Measurements from ENCODE around the gene LMX1A. TPM values are rescaled to one million over a fixed set of nuclear protein-coding genes. Genes with fewer than 3 reads are reported as not detected.
A peak's percentile ranks its signal among the peaks of the same experiment; 100 is the strongest.

Gene LMX1A
- polyA plus RNA-seq, 2 of the 4 experiments (the other 2 are of a cell fraction), result not detected

- Histone ChIP-seq H3K4me1 (peaks cover 25% of the 10 kb centered on the region), H3K27ac (no peak overlapping the region), H3K4me3 (no peak overlapping the region), H3K4me2 (no peak overlapping the region), H3K9me3 (peaks cover 4% of the 10 kb centered on the region; the same call in 2 of the 3 replicates)
- ChIA-PET CTCF (no interaction called here), POLR2A (no interaction called here)
- peak in 1 of 2 experiments; percentile 42; a peak in 2 of 6 replicates for ATAC-seq
- FAIRE-seq, result no peak
- 60% methylated on average over 7 of the region's 7 CpGs for WGBS (ENCODE audit: missing lambda C conversion rate)
- peak in 1 of 2 experiments; percentile 29 for DNase-seq (ENCODE audit: low read depth in 1 of 2, low spot score in 1 of 2)
- TF ChIP-seq, protein P1, sequence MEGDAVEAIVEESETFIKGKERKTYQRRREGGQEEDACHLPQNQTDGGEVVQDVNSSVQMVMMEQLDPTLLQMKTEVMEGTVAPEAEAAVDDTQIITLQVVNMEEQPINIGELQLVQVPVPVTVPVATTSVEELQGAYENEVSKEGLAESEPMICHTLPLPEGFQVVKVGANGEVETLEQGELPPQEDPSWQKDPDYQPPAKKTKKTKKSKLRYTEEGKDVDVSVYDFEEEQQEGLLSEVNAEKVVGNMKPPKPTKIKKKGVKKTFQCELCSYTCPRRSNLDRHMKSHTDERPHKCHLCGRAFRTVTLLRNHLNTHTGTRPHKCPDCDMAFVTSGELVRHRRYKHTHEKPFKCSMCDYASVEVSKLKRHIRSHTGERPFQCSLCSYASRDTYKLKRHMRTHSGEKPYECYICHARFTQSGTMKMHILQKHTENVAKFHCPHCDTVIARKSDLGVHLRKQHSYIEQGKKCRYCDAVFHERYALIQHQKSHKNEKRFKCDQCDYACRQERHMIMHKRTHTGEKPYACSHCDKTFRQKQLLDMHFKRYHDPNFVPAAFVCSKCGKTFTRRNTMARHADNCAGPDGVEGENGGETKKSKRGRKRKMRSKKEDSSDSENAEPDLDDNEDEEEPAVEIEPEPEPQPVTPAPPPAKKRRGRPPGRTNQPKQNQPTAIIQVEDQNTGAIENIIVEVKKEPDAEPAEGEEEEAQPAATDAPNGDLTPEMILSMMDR (IDR thresholded peaks at IDR 0.05), result 0 out of 3 replicates have a peak, but pooled peaks have one; percentile 6
- TF ChIP-seq CHD4 (IDR thresholded peaks at IDR 0.05; ENCODE audit: borderline replicate concordance), result no peak
- TF ChIP-seq RAD21 (conservative IDR thresholded peaks at IDR 0.05 in 1 of 2, IDR thresholded peaks at IDR 0.05 in 1 of 2), result peak in 1 of 2 experiments; percentile 12; a peak in 1 of 5 replicates
Measured at GRCh38 chr1:165290148-165290547, 66.4 kb downstream of the LMX1A start.

GRCh38 chr1:165289556-165289955, 67.0 kb downstream of the LMX1A start:
- Histone ChIP-seq H3K27ac (peak overlapping the region; percentile 7 to 24; a peak in 1 of 6 replicates), H3K9me3 (peaks cover 4% of the 10 kb centered on the region; the same call in 2 of the 3 replicates), H3K4me3 (no peak overlapping the region), H3K4me1 (peaks cover 25% of the 10 kb centered on the region), H3K4me2 (no peak overlapping the region; the same call in 2 of the 3 replicates)
- 70% methylated on average over 3 of the region's 3 CpGs for WGBS (ENCODE audit: missing lambda C conversion rate)
- DNase-seq (ENCODE audit: low read depth in 1 of 2, low spot score in 1 of 2) (no peak), ATAC-seq (no peak), FAIRE-seq (no peak)
- TF ChIP-seq CHD4 (IDR thresholded peaks at IDR 0.05; ENCODE audit: borderline replicate concordance) (no peak), JUNB (IDR thresholded peaks at IDR 0.05) (no peak), RARB (CRISPR knock-in tag; IDR thresholded peaks at IDR 0.05) (no peak), RFX5 (IDR thresholded peaks at IDR 0.05) (no peak)
- ChIA-PET CTCF (no interaction called here), POLR2A (no interaction called here)

DNA sequence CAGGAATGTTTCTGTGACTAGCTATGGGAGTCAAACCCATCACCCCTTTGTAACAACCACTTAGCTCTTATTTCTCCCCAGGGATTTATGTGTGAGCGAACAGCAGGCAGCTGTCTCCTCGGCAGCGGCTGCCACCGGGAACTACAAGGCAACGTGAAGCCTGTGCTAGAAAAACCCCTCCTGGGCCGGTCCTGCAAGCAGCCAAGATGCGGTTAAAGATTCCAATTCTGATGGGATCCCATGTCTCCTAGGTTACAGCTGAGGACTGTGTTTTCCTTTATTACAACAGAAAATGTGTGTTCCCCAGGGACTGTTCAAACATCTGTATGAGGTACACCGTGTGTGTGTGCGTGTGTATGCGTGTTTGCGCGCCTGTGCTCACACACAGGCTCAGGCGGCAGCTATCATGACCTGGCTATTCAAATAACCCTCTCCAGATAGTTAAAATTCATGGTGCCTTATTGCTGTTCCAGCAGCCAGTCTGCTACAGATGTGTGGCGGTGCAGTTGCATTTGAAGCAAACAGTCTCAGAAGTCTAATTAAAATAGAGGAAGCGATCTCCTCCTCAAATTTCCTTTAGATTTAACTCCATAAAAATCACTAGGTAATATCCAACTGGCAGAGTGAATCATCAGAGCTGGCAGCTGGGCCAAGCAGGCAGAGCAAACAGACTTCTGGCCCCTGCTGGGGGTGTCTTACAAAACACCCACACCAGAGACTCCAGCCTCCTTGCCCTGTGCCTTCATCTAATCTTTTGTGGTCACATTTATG, 68.0 kb downstream of the LMX1A start:
- peak; percentile 85 to 86 for ATAC-seq
- no peak for FAIRE-seq
- 18% methylated on average over 15 of the region's 15 CpGs for WGBS (ENCODE audit: missing lambda C conversion rate)
- POLR2A ChIA-PET, result no interaction called here
- TF ChIP-seq JUN (IDR thresholded peaks at IDR 0.05) (no peak), CEBPB (IDR thresholded peaks at IDR 0.05) (0 out of 4 replicates have a peak, but pooled peaks of 1 of the 2 experiments have one; percentile 12)
- peaks cover 25% of the 10 kb centered on the region for H3K4me1 ChIP-seq
- H3K4me2 ChIP-seq, result peak overlapping the region; percentile 76
- peaks cover 4% of the 10 kb centered on the region; the same call in 2 of the 3 replicates for H3K9me3 ChIP-seq
- CTCF ChIA-PET, result interaction anchor here (0.6 to 1.0 kb wide), 3 partner anchors 10 to 142 kb away, joined by 3 read pairs; no protein-coding TSS in a partner anchor
- peak overlapping the region; percentile 8; the same call in 1 of the 3 replicates for H3K4me3 ChIP-seq
- H3K27ac ChIP-seq, result peak overlapping the region; percentile 47 to 67
- peak; percentile 11 to 32 for DNase-seq (ENCODE audit: low read depth in 1 of 2, low spot score in 1 of 2)

DNA sequence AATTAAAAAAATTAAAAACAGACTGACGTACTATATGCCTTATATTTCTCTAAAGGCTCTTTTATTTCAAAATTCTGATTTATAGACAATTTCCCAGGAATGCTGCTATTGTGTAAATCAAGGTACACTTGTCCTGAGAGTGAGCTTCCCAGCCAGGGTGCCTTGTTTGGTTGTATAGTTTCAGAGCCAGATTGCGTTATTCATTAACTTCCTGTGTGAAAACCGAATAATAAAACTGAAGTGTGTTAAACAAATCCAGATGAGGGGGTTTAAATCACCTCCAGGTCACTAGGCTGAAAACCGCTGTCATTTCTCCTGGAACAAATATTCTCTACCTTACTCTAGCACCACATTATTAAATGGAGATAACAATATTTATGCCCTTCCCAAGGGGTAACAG, 68.7 kb downstream of the LMX1A start:
- POLR2A ChIA-PET, result no interaction called here
- DNase-seq (ENCODE audit: low read depth in 1 of 2, low spot score in 1 of 2) (no peak), FAIRE-seq (no peak), ATAC-seq (no peak)
- CTCF ChIA-PET, result interaction anchor here (1.0 kb wide), 2 partner anchors 10 to 80 kb away, joined by 3 read pairs; no protein-coding TSS in a partner anchor
- H3K27ac ChIP-seq, result peak overlapping the region; percentile 47 to 67; a peak in 4 of 6 replicates
- H3K4me2 ChIP-seq, result peak overlapping the region; percentile 76
- TF ChIP-seq HOXA7 (CRISPR knock-in tag; IDR thresholded peaks at IDR 0.05) (no peak), HOXB13 (CRISPR knock-in tag; IDR thresholded peaks at IDR 0.05; ENCODE audit: low read depth) (no peak), EP300 (IDR thresholded peaks at IDR 0.05) (no peak), CHD4 (IDR thresholded peaks at IDR 0.05; ENCODE audit: borderline replicate concordance) (no peak), MAZ (IDR thresholded peaks at IDR 0.05; ENCODE audit: borderline replicate concordance, low read depth, low read length) (no peak), ZNF302 (CRISPR knock-in tag; IDR thresholded peaks at IDR 0.05) (no peak), BHLHE40 (IDR thresholded peaks at IDR 0.05; ENCODE audit: low read depth, low read length) (no peak), JUNB (IDR thresholded peaks at IDR 0.05) (no peak), HDAC2 (IDR thresholded peaks at IDR 0.05) (no peak), FOSB (CRISPR knock-in tag; IDR thresholded peaks at IDR 0.05) (no peak), RFX5 (IDR thresholded peaks at IDR 0.05) (no peak), HEYL (CRISPR knock-in tag; IDR thresholded peaks at IDR 0.05) (no peak), KDM5A (IDR thresholded peaks at IDR 0.05) (no peak), EHF (CRISPR knock-in tag; IDR thresholded peaks at IDR 0.05) (no peak), RNF2 (IDR thresholded peaks at IDR 0.05; ENCODE audit: borderline replicate concordance, low read depth) (no peak)
- TF ChIP-seq, protein P2, sequence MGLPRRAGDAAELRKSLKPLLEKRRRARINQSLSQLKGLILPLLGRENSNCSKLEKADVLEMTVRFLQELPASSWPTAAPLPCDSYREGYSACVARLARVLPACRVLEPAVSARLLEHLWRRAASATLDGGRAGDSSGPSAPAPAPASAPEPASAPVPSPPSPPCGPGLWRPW (IDR thresholded peaks at IDR 0.05), result no peak
- peaks cover 4% of the 10 kb centered on the region; the same call in 2 of the 3 replicates for H3K9me3 ChIP-seq
- peaks cover 25% of the 10 kb centered on the region for H3K4me1 ChIP-seq
- peak overlapping the region; percentile 8; the same call in 1 of the 3 replicates for H3K4me3 ChIP-seq
- 42% methylated on average over 4 of the region's 4 CpGs for WGBS (ENCODE audit: missing lambda C conversion rate)

Data from A549 (cell line).